Suprapubic skin (tissue), 4 donors: Measurements from ENCODE around the gene CREB5.

Experiments
- CTCF ChIP-seq, 2 donors: fragments of 200-600 bp in 1 of 2; fragments of 450-650 bp in 1 of 2; sonication (generic) in 1 of 2; IDR thresholded peaks; one replicate each; pipeline ENCODE4 v1.5.1; 2016 to 2019; ENCODE audit warnings: antibody characterized with exemption in 2 of 2, mild to moderate bottlenecking in 1 of 2, moderate library complexity in 1 of 2
- EP300 ChIP-seq: sonication (generic); formaldehyde crosslinking; IDR thresholded peaks from one replicate; pipeline ENCODE4 v1.6.1; 2017; ENCODE audit warnings: antibody characterized with exemption
- POLR2A ChIP-seq, 2 donors: fragments of 450-650 bp; IDR thresholded peaks; one replicate each; pipeline ENCODE4 v1.6.1; 2017; ENCODE audit warnings: antibody characterized with exemption in 2 of 2, mild to moderate bottlenecking in 2 of 2, moderate library complexity in 2 of 2
- POLR2AphosphoS5 ChIP-seq, 3 donors: sonication (generic); formaldehyde crosslinking; IDR thresholded peaks; one replicate each; pipeline ENCODE4 v1.6.1; 2017; ENCODE audit warnings: antibody characterized with exemption in 3 of 3

GRCh38 chr7:28669330-28669729 lies 257.0 kb downstream of the CREB5 start:
- TF ChIP-seq CTCF (IDR thresholded peaks at IDR 0.05) (no peak), POLR2AphosphoS5 (IDR thresholded peaks at IDR 0.05) (no peak), POLR2A (IDR thresholded peaks at IDR 0.05) (no peak), EP300 (no peak)
